ENCODE measurements around the gene LDLRAD3. TPM values are rescaled to one million over a fixed set of nuclear protein-coding genes. Genes with fewer than 3 reads are reported as not detected.
A peak's percentile ranks its signal among the peaks of the same experiment; 100 is the strongest.

Gene LDLRAD3
- total RNA-seq, 1 donor from 2014 or later, result 58.8 TPM

DNA sequence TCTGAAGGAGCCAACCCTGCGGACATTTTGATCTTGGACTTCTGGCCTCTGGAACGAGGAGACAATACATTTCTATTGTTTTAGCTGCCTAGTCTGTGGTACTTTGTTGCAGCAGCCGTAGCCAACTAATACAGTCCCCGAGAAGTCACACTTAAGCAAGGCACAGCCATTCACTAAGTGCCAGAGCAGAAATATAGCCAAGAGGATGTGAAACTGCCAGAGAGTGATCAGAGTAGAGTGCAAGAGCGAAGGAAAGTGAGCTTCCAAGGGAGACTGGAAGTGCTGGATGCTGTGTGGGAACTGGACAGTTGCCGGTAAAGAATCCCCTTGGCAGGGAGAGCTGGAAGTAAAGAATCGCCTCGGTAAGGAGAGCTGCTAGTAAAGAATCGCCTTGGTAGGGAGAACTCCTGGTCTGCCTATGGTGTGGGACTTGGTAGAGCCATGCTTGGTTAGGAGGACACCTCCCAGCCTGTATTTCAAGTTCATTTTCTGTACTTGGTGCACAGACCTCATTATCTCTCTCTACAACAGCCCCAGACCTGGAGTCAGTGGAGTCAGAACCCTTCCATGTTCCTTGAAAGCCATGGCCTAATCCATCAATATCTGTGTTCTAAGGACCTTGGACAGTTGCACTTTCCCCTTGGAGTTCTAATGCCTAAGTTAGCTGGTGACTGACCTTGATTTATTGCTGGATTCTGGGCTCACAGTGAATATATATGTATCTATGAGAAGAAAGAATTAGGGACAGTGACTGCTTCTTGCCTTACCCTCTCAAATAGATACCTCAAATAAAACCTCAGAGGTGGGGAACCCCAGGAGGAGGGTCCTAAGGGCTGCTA, 162.1 kb downstream of the LDLRAD3 start:
- DNase-seq, result no peak

DNA sequence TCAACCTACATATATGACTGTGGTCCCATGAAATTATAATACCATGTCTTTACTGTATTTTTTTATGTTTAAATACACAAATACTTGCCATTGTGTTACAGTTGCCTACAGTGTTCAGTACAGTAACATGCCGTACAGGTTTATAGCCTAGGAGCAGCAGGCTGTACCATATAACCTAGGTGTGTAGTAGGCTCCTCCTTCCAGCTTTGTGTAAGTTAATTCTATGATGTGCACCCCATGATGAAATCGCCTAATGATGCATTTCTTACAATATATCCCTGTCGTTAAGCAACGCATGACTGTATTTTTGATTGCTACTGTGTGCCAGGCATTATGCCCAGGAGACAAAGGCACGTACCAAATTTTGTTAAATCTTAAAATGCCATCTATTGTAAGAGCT, 163.7 kb downstream of the LDLRAD3 start:
- DNase-seq, result no peak

DNA sequence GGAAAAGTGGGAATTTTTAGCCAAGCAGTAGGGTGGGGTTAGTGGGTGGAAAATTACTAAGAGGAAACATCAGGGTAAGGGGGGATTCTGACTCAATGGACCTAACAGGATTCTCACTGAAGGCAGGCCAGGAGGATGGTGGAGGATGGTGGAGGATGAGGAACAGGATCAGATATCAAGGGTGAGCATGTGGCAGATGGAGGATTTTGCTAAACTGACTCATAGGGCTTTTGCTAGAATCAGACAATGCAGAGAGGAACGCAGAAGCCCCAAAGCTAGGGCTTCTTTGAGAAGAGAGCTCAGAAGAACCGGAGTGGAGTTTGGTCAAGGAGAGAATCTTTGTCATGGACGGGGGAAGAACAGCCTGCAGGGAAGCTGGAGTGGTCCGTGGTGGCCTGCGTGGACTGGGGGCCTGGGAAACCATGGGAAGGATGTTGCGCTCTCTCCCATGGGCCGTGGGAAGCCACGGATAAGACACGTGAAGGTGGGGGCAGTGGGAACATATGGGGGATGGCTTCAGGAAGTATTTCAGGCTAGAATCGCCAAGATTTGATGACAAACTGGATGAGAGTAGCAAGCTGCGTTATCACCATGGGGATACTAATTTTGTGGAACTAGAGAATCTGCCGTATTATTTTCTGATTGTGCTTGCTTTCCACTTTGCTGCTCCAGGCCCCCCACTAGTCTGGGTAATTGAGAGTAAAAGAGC, 165.2 kb downstream of the LDLRAD3 start:
- no peak for DNase-seq

DNA sequence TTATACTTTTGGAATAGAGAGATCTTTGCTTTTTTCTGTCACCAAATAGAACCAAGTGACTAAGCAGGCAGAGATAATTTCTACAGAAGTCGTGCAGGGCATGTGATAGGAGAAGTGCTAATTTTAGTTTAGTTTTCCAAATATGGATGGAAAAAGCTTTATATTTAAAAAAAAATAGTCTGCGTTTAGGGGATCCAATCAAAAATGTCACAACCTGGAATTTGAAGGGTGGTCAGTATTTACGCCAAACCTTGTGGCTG, 165.7 kb downstream of the LDLRAD3 start:
- DNase-seq, result no peak

DNA sequence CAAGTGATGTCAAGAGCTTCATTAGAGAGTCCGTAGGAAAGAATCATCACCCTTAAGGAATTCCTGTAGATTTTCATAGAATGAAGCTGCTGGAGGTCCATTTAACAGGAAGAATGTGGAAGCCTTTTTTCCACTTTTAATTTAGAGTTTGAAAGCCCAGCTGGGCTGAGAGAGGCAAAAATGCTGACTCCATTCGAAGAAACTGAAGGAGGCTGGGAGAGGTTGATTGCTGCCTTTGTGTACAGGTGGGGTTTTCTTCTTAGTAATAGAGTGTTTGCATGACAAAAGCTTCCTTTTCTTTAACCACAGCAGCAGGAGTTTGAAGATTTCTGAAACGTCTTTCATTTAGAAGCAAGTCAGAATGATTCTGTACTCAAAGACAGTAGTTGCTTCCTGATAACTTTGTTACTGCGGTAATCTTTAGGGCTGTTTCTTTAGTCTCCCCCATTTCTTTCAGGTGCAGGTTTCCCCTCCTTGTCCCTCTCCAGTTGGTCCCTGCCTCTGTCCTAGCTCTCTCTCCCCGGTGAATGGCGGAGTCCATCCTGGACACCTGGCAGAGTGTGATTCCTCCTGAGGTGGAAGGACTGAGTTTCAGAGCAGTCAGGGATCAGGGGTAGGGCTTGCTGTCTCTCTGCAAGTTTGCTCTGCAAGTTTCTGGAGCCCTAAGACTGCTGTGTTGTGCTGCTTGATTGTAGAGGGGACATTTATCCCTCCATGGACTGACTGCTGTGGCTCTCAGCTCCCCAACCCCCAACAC, 166.2 kb downstream of the LDLRAD3 start:
- no peak for DNase-seq

DNA sequence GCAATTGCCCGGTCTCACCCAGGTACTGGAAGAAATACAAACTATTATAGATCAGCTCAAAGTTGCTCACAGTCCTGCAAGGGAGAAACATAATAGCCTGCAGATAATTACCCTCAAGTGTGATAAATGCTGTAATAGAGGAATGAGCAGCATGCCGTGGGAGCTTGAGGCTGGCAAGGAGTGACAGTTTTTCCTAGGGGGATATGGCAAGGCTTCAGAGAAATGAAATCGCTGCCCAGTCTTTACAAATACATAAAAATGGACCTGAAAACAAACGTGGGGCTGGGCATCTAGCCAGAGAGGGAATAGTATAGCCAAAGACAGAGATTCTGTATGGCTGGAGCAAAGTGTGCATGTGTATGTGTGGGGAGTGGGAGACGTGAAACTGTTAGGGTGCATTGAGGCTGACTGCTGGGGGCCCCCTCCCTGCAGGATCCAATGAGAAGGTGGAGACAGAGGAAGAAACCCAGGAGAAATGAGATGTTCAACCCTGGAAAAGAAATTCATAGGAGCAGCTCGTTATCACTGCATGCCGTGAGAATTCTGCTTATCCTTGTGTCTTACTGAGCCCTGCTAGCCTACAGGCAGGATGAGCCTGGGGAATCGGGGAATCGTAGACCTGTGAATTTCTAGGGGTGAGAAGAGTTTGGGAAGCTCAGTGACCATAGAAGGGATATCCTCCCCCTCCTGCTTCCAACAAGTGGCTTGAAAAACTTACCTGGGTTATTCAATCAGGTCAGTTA, 167.0 kb downstream of the LDLRAD3 start:
- DNase-seq, result no peak

DNA sequence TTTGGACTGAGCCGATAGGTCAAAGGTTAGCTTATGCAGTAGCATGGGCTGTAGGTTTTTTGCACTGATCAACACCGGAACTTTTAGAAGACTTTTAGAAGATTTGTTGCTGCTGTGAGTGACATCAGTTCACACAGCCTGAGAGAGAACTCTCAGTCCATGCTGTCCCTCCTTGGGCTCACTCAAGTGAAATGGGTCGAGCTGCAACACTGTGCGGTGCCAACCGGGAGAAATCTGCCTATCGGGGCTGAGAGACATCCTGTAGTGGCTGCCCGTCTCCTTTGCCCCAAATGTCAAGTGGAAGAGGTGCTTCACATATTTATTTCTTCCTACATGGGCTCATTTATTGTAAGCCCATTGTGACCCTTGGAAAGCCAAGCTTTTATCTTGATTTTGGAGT, 170.2 kb downstream of the LDLRAD3 start:
- DNase-seq, result no peak

DNA sequence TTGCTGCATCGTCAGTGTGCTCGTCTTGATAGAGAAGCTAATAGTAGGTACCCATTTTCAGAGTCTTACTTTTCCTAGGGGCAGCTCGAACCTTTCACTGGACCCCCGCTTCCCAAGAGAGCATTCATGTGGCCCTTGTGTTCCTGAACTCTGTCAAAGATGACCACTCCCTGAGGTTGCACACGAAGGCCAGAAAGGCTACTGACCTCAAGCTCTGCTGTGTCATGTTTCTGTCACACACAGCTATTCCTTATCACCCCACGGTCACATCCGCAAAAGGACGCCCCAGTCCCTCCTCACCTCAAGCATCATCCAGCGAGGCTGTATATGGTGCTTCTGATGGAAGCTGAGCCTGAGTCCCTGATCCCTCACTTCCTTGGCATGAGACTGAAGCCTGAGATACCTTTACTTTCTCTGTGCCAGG, 171.5 kb downstream of the LDLRAD3 start:
- DNase-seq, result no peak

DNA sequence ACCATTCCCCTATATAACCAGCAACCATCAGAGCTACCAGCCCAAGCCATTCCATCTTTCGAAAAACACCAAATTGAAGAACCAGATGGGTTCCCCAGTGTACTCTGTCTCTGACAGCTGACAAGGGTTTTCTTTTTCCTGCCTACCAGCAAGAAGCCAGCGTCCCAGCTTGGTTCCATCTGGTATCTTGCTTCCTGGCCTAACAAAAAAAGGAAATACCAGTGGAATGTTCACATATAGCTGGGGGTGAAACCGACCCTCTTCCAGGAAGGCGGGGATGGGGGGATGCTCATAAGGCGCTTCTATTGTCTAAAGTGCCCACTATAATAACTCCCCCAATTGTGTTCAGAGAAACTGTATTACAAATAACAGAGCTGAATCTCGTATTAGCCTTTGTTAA, 172.3 kb downstream of the LDLRAD3 start:
- no peak for DNase-seq

DNA sequence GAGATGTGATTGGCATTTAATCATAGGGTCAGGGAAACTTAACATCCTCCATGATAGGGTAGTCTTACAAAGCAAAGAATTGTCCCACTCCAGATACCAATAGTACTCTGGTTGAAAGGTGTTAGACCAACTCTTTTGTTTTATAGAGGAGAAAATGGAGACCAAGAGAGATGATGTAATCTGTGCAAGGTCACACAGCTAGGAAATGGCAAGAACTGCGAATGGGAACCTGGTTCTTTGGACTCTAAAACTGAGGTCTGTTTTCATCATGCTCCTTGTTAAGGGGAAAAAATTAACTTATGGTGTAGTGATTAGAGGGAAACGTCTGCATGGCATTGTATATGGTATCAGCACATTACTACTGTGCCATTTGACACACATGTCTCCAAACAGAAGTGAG, 174.2 kb downstream of the LDLRAD3 start:
- no peak for DNase-seq

DNA sequence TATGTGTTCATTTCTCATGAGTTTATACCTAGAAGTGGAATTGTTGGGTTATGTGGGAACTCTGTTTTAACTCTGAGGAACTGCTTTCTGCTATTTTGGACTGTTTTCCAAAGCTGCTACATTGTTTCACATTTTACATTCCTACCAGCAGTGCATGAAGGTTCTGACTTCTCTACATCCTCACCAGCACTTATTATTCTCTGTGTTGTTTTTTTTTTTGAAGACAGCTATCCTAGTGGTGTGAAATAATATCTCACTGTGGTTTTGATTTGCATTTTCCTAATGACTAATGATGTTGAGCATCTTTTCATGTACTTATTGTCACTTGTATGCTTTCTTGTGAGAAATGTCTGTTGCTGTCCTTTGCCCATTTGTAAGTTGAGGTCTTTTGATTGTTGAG, 175.4 kb downstream of the LDLRAD3 start:
- no peak for DNase-seq

DNA sequence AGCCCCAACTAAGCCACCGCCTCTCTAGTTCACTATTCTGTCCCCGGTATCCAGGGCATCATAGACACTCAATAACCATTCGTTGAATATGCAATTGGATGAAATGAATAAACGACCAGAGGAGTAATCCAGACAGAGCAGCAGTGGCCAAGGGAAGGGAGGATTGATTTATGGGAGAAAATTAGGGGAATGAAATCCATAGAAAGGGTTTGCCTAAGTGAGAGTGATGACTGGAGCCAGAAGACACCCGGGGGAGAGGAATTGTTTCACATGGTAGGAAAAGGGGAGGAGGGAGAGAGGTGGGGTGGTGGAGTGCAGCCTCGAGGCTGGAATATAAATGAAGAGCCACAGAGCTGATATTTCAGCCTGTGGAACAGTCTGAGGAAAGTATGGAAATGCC, 177.2 kb downstream of the LDLRAD3 start:
- DNase-seq, result no peak

DNA sequence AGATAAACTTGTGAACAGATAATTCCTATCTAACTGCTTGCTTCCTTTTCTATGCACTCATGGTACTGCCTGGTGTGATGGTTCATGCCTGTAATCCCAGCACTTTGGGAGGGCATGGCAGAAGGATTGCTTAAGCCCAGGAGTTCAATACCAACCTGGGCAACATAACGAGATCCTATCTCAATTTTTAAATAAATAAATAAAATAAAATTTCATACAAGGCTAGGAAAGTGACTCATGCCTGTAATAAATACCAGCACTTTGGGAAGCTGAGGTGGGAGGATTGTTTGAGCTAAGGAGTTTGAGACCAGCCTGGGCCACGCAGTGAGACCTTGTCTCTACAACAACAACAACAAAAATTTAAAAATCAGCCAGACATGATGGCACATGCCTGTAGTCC, 178.8 kb downstream of the LDLRAD3 start:
- no peak for DNase-seq

DNA sequence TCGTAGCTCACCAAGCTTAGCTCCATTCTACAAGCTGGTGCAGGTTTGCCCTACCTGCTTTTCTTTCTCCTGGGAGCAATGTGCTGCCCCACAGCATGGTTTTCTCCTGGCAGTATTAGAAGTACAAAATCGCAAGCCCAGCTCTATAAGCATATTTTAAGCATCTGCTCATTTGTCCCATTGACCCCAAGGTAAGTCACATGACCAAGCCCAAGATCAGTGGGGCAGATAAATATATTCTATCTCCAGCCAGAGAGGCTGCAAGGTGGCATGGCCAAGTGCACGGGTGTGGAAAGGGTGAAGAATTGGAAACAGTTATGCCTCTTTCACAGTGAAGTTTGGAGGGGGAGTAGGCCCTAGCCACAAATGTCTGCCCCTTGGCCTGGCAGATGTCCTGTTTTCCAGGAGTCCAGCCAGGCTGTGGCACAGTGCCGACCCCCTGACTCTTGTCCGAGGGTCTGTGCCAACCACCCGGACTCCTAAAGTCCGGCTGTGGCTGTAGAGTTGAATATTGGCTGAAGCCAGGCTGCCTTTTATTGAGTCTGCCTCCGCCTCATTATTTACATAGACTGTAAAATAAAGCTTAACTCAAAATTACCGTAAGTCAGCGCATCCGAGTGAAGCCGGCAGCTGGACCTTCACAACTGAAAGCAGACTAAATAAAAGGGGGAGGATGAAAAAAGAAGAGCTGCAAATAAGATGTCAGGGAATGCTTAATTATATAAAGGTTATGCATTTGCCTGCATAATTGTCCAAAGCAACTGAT, 179.7 kb downstream of the LDLRAD3 start:
- DNase-seq, result peak; percentile 23

DNA sequence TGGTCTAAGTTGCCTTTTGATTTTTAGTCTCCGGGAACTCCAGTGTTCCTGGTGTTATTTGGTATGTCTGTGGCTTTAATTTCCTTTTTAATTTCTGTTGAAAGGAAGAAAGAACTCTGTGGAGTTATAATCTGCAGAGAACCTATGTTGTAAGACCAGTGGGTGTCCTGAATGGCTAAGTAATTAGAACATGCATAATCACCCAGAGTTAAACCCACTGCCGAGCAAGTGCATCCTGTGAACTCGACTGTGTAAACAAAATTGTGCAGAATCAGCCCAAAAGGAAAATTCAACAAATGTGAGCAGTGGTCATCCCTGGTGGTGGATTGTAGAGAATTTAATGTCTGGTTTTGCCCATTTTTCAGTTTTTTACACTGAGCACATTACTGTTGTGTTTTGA, 182.8 kb downstream of the LDLRAD3 start:
- DNase-seq, result no peak

DNA sequence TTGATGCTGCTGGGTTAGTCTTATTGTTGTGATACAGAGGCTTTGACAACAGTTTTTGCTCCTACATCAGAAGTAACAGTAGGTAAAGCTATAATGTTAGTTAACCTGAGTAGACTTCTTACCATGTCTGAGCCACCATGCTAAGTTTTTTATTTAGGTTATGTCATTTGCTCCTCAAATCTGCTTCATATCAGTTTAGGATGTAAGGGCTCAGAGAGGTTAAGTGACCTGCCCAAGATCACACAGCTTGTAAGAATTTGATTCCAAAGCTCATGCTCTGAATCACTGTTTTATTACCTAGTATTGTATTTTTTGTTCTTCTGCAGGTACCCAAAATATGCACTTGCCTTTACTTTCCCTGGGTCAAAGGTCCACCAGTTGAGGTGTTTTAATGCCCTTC, 183.7 kb downstream of the LDLRAD3 start:
- DNase-seq, result no peak

DNA sequence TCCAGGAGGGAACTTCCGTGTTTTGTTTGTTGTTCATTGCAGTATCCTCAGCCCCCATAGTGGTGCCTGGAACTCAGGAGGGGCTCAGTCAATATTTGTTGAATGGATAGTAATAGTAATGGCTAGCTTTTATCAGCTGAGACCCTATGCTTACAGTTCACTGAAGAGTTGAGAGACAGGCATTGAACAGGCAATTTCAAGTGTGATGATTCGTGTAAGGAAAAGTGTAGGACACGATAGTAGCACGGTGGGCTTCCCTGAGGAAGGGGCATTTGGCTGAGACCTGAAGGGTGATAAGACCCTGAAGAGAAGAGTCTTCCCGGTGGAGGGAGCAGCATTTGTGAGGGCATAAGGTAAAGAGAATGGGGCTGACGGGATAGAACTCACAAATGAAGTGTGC, 186.1 kb downstream of the LDLRAD3 start:
- DNase-seq, result no peak

DNA sequence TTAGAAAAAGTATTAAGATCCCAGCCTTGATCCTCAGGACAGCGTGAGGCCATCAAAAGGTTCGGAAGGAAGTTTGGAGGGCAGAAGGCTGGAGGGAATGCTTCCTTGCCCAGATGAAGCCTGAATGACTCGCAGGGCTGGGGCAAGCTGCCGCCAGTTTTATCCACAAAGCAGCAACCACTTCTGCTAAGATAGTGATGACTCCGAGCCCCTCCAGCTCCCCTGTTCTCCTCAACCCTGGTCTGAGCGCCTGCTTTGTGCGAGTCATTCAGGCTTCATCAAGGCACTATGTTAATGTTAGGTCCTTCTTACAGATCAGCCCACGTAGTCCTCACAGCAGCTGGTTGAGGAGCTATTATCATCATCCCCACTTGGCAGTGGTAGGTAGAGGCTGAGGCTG, 186.5 kb downstream of the LDLRAD3 start:
- no peak for DNase-seq

DNA sequence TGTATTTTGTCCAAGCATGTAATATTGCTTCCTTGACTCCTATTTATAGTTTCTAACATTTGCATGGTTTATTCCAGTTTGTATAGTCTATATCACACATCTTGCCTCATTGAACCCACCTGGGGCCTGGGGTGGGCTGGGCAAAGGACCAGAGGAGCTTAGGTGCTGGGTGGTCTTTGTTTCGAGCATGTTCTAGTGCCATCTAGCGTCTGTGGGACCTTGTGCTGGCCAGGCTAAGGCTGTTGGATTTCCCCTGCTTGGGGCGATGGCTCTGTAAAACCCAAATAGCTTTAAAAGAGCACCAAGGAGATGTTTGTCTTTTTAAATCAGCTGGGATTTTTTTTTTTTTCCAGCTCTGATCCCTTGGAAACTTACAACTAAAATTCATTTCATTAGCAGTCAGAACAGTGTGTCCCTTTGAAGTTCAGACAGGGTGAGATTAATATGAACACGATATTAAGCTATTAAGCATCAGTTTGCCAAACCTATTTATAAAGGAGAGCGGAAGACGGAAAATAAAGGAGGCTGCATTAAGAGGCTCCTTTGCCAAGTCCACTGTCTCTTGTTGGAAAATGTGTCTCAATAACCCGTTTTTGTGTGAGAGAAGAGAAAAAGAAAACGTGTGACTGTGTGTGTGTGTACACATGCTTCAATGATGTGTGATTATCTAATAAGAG, 188.0 kb downstream of the LDLRAD3 start:
- no peak for DNase-seq

DNA sequence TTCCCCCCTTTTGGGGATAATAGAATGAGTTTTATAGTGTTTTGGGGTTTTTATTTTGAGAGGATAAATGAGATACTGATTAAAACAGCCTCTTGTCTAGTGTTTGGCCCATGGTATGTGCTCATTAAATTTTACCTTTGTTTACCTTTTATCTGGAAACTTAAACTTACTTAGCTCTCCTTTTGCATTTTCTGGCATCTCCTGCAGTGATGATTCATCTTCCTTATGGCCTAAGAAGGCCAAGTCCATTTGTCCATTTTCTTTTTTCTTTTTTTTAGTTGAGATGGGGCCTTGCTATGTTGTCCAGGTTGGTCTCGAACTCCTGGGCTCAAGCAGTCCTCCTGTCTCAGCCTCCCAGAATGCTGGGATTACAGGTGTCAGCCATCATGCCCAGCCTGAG, 189.1 kb downstream of the LDLRAD3 start:
- DNase-seq, result no peak

DNA sequence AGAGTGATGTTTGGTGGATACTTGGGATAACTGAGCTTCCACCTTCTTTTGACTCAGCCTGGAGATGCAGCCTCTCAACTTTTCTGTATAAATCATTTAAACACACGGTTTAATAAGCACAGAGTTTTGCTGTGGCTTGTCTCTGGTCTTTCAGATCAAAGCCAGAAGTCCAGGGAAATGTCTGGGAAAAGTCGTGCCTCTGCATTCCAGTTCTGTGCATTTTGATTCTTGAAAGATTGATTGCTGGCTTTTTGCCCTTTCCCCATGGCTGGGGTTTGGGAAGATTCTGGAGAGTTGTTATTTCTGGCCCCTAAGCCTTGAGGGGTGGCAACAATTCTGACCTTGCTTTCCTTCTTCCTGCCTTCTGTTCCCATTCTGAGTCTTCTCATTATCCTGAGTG, 191.2 kb downstream of the LDLRAD3 start:
- DNase-seq, result no peak
